ENCODE results near the gene UNC5CL.

Gene UNC5CL

GRCh38 chr6:41039060-41039998 is at the start of gene UNC5CL:
TSS of gene UNC5CL (minus strand) at chr6:41039221. CDS start at chr6:41035074, 4,147 bp downstream.
- peak; percentile 37 for DNase-seq (ENCODE audit: low read depth)

GRCh38 chr6:41088451-41088850 is 49.4 kb upstream of the UNC5CL start:
- no peak for DNase-seq (ENCODE audit: low read depth)

- DNase-seq (ENCODE audit: low read depth): no peak
These were observed 46.2 kb upstream of the UNC5CL start for GRCh38 chr6:41085182-41085581.

- DNase-seq (ENCODE audit: low read depth): no peak
These were observed 44.1 kb upstream of the UNC5CL start for GRCh38 chr6:41083072-41083471.

- DNase-seq (ENCODE audit: low read depth): no peak
These were observed 41.6 kb upstream of the UNC5CL start for GRCh38 chr6:41080621-41081020.

GRCh38 chr6:41079080-41079479 is 40.1 kb upstream of the UNC5CL start:
- no peak for DNase-seq (ENCODE audit: low read depth)

GRCh38 chr6:41078101-41078500 is 39.1 kb upstream of the UNC5CL start:
- DNase-seq (ENCODE audit: low read depth): no peak

- DNase-seq (ENCODE audit: low read depth): no peak
These were observed 38.5 kb upstream of the UNC5CL start for GRCh38 chr6:41077536-41077935.

GRCh38 chr6:41075651-41076626 is 36.9 kb upstream of the UNC5CL start:
- no peak for DNase-seq (ENCODE audit: low read depth)

GRCh38 chr6:41074692-41075436 is 35.8 kb upstream of the UNC5CL start:
- DNase-seq (ENCODE audit: low read depth): no peak

- DNase-seq (ENCODE audit: low read depth): no peak
These were observed 35.1 kb upstream of the UNC5CL start for GRCh38 chr6:41073968-41074691.

GRCh38 chr6:41073203-41073967 is 34.4 kb upstream of the UNC5CL start:
- peak; percentile 65 for DNase-seq (ENCODE audit: low read depth)

GRCh38 chr6:41072836-41073202 is 33.8 kb upstream of the UNC5CL start, which contains the start of gene NFYA:
TSS of gene NFYA (plus strand) at chr6:41072974. CDS start at chr6:41079090, 6,116 bp downstream.
- DNase-seq (ENCODE audit: low read depth): no peak

- peak; percentile 100 for DNase-seq (ENCODE audit: low read depth)
These were observed 33.2 kb upstream of the UNC5CL start, which contains the start of gene OARD1 for GRCh38 chr6:41071923-41072835. TSS of gene OARD1 (minus strand) at chr6:41072356. CDS start at chr6:41071634, 722 bp downstream.

GRCh38 chr6:41071501-41071922 is 32.5 kb upstream of the UNC5CL start:
- DNase-seq (ENCODE audit: low read depth): no peak

- peak; percentile 52 for DNase-seq (ENCODE audit: low read depth)
These were observed 27.9 kb upstream of the UNC5CL start for GRCh38 chr6:41066867-41067304.

- DNase-seq (ENCODE audit: low read depth): no peak
These were observed 26.6 kb upstream of the UNC5CL start for GRCh38 chr6:41065550-41066026.

GRCh38 chr6:41064841-41065240 is 25.8 kb upstream of the UNC5CL start:
- no peak for DNase-seq (ENCODE audit: low read depth)

GRCh38 chr6:41063884-41064285 is 24.9 kb upstream of the UNC5CL start:
- no peak for DNase-seq (ENCODE audit: low read depth)
